ENCODE results near the gene FOXO6. TPM values are rescaled to one million over a fixed set of nuclear protein-coding genes. Genes with fewer than 3 reads are reported as not detected.
A peak's percentile ranks its signal among the peaks of the same experiment; 100 is the strongest.

FOXO6 gene
- total RNA-seq, 1 donor from 2014 or later = 2.1 TPM

GRCh38 chr1:41371630-41372599, 10.7 kb downstream of the FOXO6 start:
- H3K4me1 ChIP-seq = peaks cover 39% of the 10 kb centered on the region
- H3K4me3 ChIP-seq = no peak overlapping the region
- H3K27me3 ChIP-seq (ENCODE audit: low read depth) = peaks cover 4% of the 10 kb centered on the region
- no peaks in the 10 kb centered on the region for H3K36me3 ChIP-seq
- TF ChIP-seq CTCF (IDR thresholded peaks at IDR 0.05; ENCODE audit: borderline replicate concordance) = no peak
- intact Hi-C loops (cut with micrococcal nuclease) = no loop called here
- H3K27ac ChIP-seq (replicated peaks) = peak overlapping the region; percentile 33
- H3K9me3 ChIP-seq (replicated peaks) = no peaks in the 10 kb centered on the region
- no peak for DNase-seq

GRCh38 chr1:41372600-41372993, 11.4 kb downstream of the FOXO6 start:
- Histone ChIP-seq H3K9me3 (replicated peaks) (no peaks in the 10 kb centered on the region), H3K27ac (replicated peaks) (no peak overlapping the region), H3K27me3 (ENCODE audit: low read depth) (no peaks in the 10 kb centered on the region), H3K4me3 (no peak overlapping the region), H3K36me3 (no peaks in the 10 kb centered on the region), H3K4me1 (peaks cover 36% of the 10 kb centered on the region)
- TF ChIP-seq CTCF (IDR thresholded peaks at IDR 0.05; ENCODE audit: borderline replicate concordance) = no peak
- intact Hi-C loops (cut with micrococcal nuclease) = no loop called here
- no peak for DNase-seq

GRCh38 chr1:41373373-41373772, 12.1 kb downstream of the FOXO6 start:
- Histone ChIP-seq H3K4me3 (no peak overlapping the region), H3K27me3 (ENCODE audit: low read depth) (no peaks in the 10 kb centered on the region), H3K27ac (replicated peaks) (no peak overlapping the region), H3K36me3 (no peaks in the 10 kb centered on the region), H3K4me1 (peaks cover 36% of the 10 kb centered on the region), H3K9me3 (replicated peaks) (no peaks in the 10 kb centered on the region)
- intact Hi-C loops (cut with micrococcal nuclease) = no loop called here
- no peak for DNase-seq
- no peak for TF ChIP-seq CTCF (IDR thresholded peaks at IDR 0.05; ENCODE audit: borderline replicate concordance)

- no peak for DNase-seq
- no peak for TF ChIP-seq CTCF (IDR thresholded peaks at IDR 0.05; ENCODE audit: borderline replicate concordance)
- H3K27me3 ChIP-seq (ENCODE audit: low read depth) = peaks cover 7% of the 10 kb centered on the region
- H3K27ac ChIP-seq (replicated peaks) = no peak overlapping the region
- H3K4me1 ChIP-seq = peaks cover 28% of the 10 kb centered on the region
- intact Hi-C loops (cut with micrococcal nuclease) = no loop called here
- no peaks in the 10 kb centered on the region for H3K9me3 ChIP-seq (replicated peaks)
- H3K4me3 ChIP-seq = no peak overlapping the region
- no peaks in the 10 kb centered on the region for H3K36me3 ChIP-seq
Observed at GRCh38 chr1:41374711-41375110, 13.5 kb downstream of the FOXO6 start.

GRCh38 chr1:41377397-41377796, 16.2 kb downstream of the FOXO6 start:
- Histone ChIP-seq H3K27ac (replicated peaks) (no peak overlapping the region), H3K4me3 (no peak overlapping the region), H3K4me1 (peaks cover 27% of the 10 kb centered on the region), H3K27me3 (ENCODE audit: low read depth) (peaks cover 29% of the 10 kb centered on the region), H3K36me3 (no peaks in the 10 kb centered on the region), H3K9me3 (replicated peaks) (no peaks in the 10 kb centered on the region)
- intact Hi-C loops (cut with micrococcal nuclease) = no loop called here
- no peak for DNase-seq
- no peak for TF ChIP-seq CTCF (IDR thresholded peaks at IDR 0.05; ENCODE audit: borderline replicate concordance)
